H7 (cell line): ENCODE data around the gene ANKRD33. TPM values are rescaled to one million over a fixed set of nuclear protein-coding genes. Genes with fewer than 3 reads are reported as not detected.

Experiments
- total RNA-seq: library from RNA; depleted of rRNA; stranded (reverse); fragments of >200 nt; shearing (Covaris generic); gene quantifications from 2 replicates; pipeline ENCODE4 v1.2.3, GENCODE V29; 2014; rRNA removed

The ANKRD33 gene
- total RNA-seq, 1 experiment from 2014 or later, result 0.17 TPM

Other genes with a start within 250 kb of the ANKRD33 start
- 5.0 and 5.8 TPM in 2 replicates for gene FIGNL2, start 39.4 kb upstream of the ANKRD33 start, total RNA-seq
- 0.07 and 0.33 TPM in 2 replicates for gene ACVRL1, start 19.4 kb downstream of the ANKRD33 start, total RNA-seq
- gene ACVR1B, start 63.6 kb downstream of the ANKRD33 start, total RNA-seq, result 14.1 and 14.9 TPM in 2 replicates
- gene TAMALIN, start 118.8 kb downstream of the ANKRD33 start, total RNA-seq, result 2.2 and 3.6 TPM in 2 replicates
- 11.8 and 29.6 TPM in 2 replicates for gene NR4A1, start 163.3 kb downstream of the ANKRD33 start, total RNA-seq
- 67.3 and 75.7 TPM in 2 replicates for gene ATG101, start 181.9 kb downstream of the ANKRD33 start, total RNA-seq
- gene SMIM41, start 191.6 kb downstream of the ANKRD33 start, total RNA-seq, result not detected in 2 replicates